ENCODE results near the gene PRM2. TPM values are rescaled to one million over a fixed set of nuclear protein-coding genes. Genes with fewer than 3 reads are reported as not detected.

Gene PRM2
- total and polyA plus RNA-seq, 2 of the 8 experiments (the other 6 are each of a cell fraction or from before 2014, with no cell fraction given), result not detected

- TF ChIP-seq EZH2 (IDR thresholded peaks at IDR 0.05; ENCODE audit: low read depth, low read length, severe bottlenecking) (no peak), CBX5 (IDR thresholded peaks at IDR 0.05; ENCODE audit: low read depth, low read length) (no peak), EGR1 (IDR thresholded peaks at IDR 0.05; ENCODE audit: borderline replicate concordance, low read depth, low read length) (no peak), TAF1 (IDR thresholded peaks at IDR 0.05; ENCODE audit: low read depth, low read length) (no peak), FOSL1 (IDR thresholded peaks at IDR 0.05; ENCODE audit: insufficient read depth, low read depth, low read length) (no peak), KDM5A (IDR thresholded peaks at IDR 0.05; ENCODE audit: low read length) (no peak), HDAC2 (IDR thresholded peaks at IDR 0.05; ENCODE audit: borderline replicate concordance in 1 of 2, low read depth in 2 of 2, low read length in 2 of 2) (no peak), CTBP2 (IDR thresholded peaks at IDR 0.05; ENCODE audit: borderline replicate concordance, insufficient read depth, insufficient read length, low read length) (no peak)
These were observed 1.5 kb upstream of the PRM2 start (continued) for GRCh38 chr16:11277607-11278337.

All from H1 (cell line).